Endothelial cell of umbilical vein (primary cell): ENCODE measurements around the gene CWC25. TPM values are rescaled to one million over a fixed set of nuclear protein-coding genes. Genes with fewer than 3 reads are reported as not detected.

Experiments used
- BruUV-seq: library from RNA; stranded (reverse); fragments of 400-500 nt; replicated peaks from 2 replicates; lab custom pipeline; 2021; lab: Mats Ljungman, UMichigan
- CTCF ChIA-PET: fragments of 300-600, 350-600 bp; sonication (Branson Sonifier 250); formaldehyde crosslinking; loops from one replicate; lab custom pipeline; 2021; ENCODE audit warnings: antibody characterized with exemption, inconsistent platforms; lab: Charles Lee
- POLR2A ChIA-PET: fragments of 300-600, 350-600 bp; sonication (Branson Sonifier 250); formaldehyde crosslinking; loops from one replicate; lab custom pipeline; 2021; ENCODE audit warnings: antibody characterized with exemption, inconsistent platforms; lab: Charles Lee
- DNase-seq: peaks from one replicate; pipeline ENCODE4 v3.0.0-alpha.2; 2011; ENCODE audit warnings: low read depth, low spot score
- FAIRE-seq: peaks from 2 replicates; lab custom pipeline; 2011; peaks lifted over from hg19 to GRCh38; lab: Jason Lieb, UNC
- H2AFZ ChIP-seq: 2 replicates; pipeline ENCODE4 v1.6.0; 2012; ENCODE audit warnings: low read depth, low read length, control low read depth, inconsistent platforms
- H3K27ac ChIP-seq: 2 replicates; pipeline ENCODE4 v1.5.1; 2011; ENCODE audit warnings: low read depth, mild to moderate bottlenecking, control low read depth, low read length, moderate library complexity; ENCODE audit not compliant: insufficient read depth
- H3K27me3 ChIP-seq, 2 experiments: 2 replicates each; pipeline versions ENCODE4 v1.6.0 to v1.6.1; 2011; ENCODE audit warnings: low read length in 2 of 2, mixed read lengths in 1 of 2; ENCODE audit not compliant: control insufficient read depth in 2 of 2, insufficient read depth in 2 of 2
- H3K36me3 ChIP-seq, 2 experiments: 2 replicates in 1 of 2; 3 replicates in 1 of 2; pipeline ENCODE4 v1.5.1; 2011; ENCODE audit warnings: low read length in 2 of 2, mild to moderate bottlenecking in 1 of 2, moderate library complexity in 1 of 2; ENCODE audit not compliant: control insufficient read depth in 2 of 2, insufficient read depth in 2 of 2; ENCODE audit errors: extremely low read depth in 1 of 2
- H3K4me1 ChIP-seq: 3 replicates; pipeline ENCODE4 v1.5.1; 2011; ENCODE audit warnings: mild to moderate bottlenecking, low read length; ENCODE audit not compliant: control insufficient read depth, insufficient read depth; ENCODE audit errors: extremely low read depth
- H3K4me2 ChIP-seq: 2 replicates; pipeline ENCODE4 v1.6.1; 2011; ENCODE audit warnings: low read length, control low read depth, mixed read lengths; ENCODE audit not compliant: insufficient read depth
- H3K4me3 ChIP-seq, 3 experiments: fragments of 200-600 bp in 1 of 3; sonication (generic), shearing (Covaris generic) in 1 of 3; replicated peaks in 1 of 3; 2 replicates each; pipeline ENCODE4 v1.5.1; 2011 to 2016; ENCODE audit warnings: control low read depth in 3 of 3, low read length in 3 of 3, mild to moderate bottlenecking in 2 of 3, inconsistent platforms in 1 of 3, low read depth in 1 of 3, moderate library complexity in 1 of 3; ENCODE audit not compliant: insufficient read depth in 1 of 3
- H3K79me2 ChIP-seq: 2 replicates; pipeline ENCODE4 v1.6.0; 2012; ENCODE audit warnings: low read length, inconsistent platforms; ENCODE audit not compliant: control insufficient read depth, insufficient read depth
- H3K9ac ChIP-seq: replicated peaks from 2 replicates; pipeline ENCODE3; 2011; ENCODE audit warnings: low read length, control low read depth; ENCODE audit not compliant: insufficient read depth; ENCODE audit errors: extremely low read depth
- H3K9me1 ChIP-seq: replicated peaks from 3 replicates; pipeline ENCODE4 v1.6.0; 2011; ENCODE audit warnings: mild to moderate bottlenecking, low read length; ENCODE audit not compliant: control insufficient read depth, insufficient read depth; ENCODE audit errors: extremely low read depth
- H3K9me3 ChIP-seq: replicated peaks from 2 replicates; pipeline ENCODE4 v1.5.1; 2012; ENCODE audit warnings: low read length, inconsistent platforms; ENCODE audit not compliant: control insufficient read depth, insufficient read depth
- H4K20me1 ChIP-seq: replicated peaks from 2 replicates; pipeline ENCODE3; 2011; ENCODE audit warnings: mild to moderate bottlenecking, low read length; ENCODE audit not compliant: control insufficient read depth, insufficient read depth; ENCODE audit errors: extremely low read depth
- EZH2 ChIP-seq: IDR thresholded peaks from 2 replicates; pipeline ENCODE4 v1.6.1; 2012; ENCODE audit warnings: borderline replicate concordance, low read depth, mild to moderate bottlenecking, moderate library complexity, low read length, inconsistent platforms; ENCODE audit not compliant: severe bottlenecking
- FOS ChIP-seq: IDR thresholded peaks from 2 replicates; pipeline ENCODE4 v1.6.1; 2011; ENCODE audit warnings: mild to moderate bottlenecking, low read length, moderate library complexity, borderline replicate concordance; ENCODE audit not compliant: insufficient read depth
- GATA2 ChIP-seq: IDR thresholded peaks from 2 replicates; pipeline ENCODE4 v1.7.0; 2011; ENCODE audit warnings: low read depth, mild to moderate bottlenecking, moderate library complexity, mixed read lengths, low read length; ENCODE audit not compliant: insufficient read length, insufficient read depth
- JUN ChIP-seq: IDR thresholded peaks from 2 replicates; pipeline ENCODE4 v1.6.1; 2011; ENCODE audit warnings: borderline replicate concordance, low read depth; ENCODE audit not compliant: insufficient read length, insufficient read depth
- MYC ChIP-seq: IDR thresholded peaks from one replicate; pipeline ENCODE4 v1.6.1; 2011; ENCODE audit warnings: mild to moderate bottlenecking, low read depth, low read length
- POLR2A ChIP-seq: IDR thresholded peaks from 2 replicates; pipeline ENCODE4 v1.6.1; 2012; ENCODE audit warnings: low read depth, mild to moderate bottlenecking, control low read depth, low read length
- POLR2AphosphoS5 ChIP-seq: IDR thresholded peaks from 2 replicates; pipeline ENCODE4 v1.6.1; 2012; ENCODE audit warnings: low read depth, mild to moderate bottlenecking, control low read depth, low read length, moderate library complexity; ENCODE audit not compliant: insufficient read depth
- dilution Hi-C: fragments of 300-500 bp; cut with MboI; formaldehyde crosslinking; loops from one replicate; pipeline ENCODE4 v1.15.0; 2019; ENCODE audit warnings: low sequenced_read_pairs; ENCODE audit not compliant: extremely low pct_ligation_motif_present
- intact Hi-C: fragments of 100-400 bp; cut with micrococcal nuclease; formaldehyde crosslinking; loops from one replicate; pipeline ENCODE4 v1.10.0; 2022
- polyA plus RNA-seq, 4 experiments: library from polyadenylated mRNA; depleted of rRNA in 3 of 4; stranded (reverse) in 3 of 4; unstranded in 1 of 4; fragments of >200 nt; gene quantifications; 2 replicates each; pipeline versions ENCODE4 v1.2.1 to v1.2.3, GENCODE V29; 2011 to 2012; ENCODE audit warnings: missing spikeins in 1 of 4
- total RNA-seq: library from RNA; stranded (reverse); gene quantifications from 2 replicates; pipeline ENCODE4 v1.2.3, GENCODE V29; 2021
- TF ChIP-seq, protein P1 (sequence below), 2 donors: IDR thresholded peaks; 1 replicate in 1 of 2; 2 replicates in 1 of 2; pipeline ENCODE4 v1.5.1; 2011; ENCODE audit warnings: low read length in 2 of 2, mild to moderate bottlenecking in 2 of 2, moderate library complexity in 2 of 2, control low read depth in 1 of 2, inconsistent platforms in 1 of 2, low read depth in 1 of 2; ENCODE audit not compliant: insufficient read depth in 1 of 2; ENCODE audit errors: extremely low read depth in 1 of 2
- TF ChIP-seq, protein P2 (sequence below): IDR thresholded peaks from 2 replicates; pipeline ENCODE4 v1.6.1; 2011; ENCODE audit not compliant: insufficient read depth, insufficient read length

CWC25 gene
- total and polyA plus RNA-seq, 2 donors (not counting 3 experiments of a cell fraction or from before 2014, with no cell fraction given), result 13.8 to 20.0 TPM

DNA sequence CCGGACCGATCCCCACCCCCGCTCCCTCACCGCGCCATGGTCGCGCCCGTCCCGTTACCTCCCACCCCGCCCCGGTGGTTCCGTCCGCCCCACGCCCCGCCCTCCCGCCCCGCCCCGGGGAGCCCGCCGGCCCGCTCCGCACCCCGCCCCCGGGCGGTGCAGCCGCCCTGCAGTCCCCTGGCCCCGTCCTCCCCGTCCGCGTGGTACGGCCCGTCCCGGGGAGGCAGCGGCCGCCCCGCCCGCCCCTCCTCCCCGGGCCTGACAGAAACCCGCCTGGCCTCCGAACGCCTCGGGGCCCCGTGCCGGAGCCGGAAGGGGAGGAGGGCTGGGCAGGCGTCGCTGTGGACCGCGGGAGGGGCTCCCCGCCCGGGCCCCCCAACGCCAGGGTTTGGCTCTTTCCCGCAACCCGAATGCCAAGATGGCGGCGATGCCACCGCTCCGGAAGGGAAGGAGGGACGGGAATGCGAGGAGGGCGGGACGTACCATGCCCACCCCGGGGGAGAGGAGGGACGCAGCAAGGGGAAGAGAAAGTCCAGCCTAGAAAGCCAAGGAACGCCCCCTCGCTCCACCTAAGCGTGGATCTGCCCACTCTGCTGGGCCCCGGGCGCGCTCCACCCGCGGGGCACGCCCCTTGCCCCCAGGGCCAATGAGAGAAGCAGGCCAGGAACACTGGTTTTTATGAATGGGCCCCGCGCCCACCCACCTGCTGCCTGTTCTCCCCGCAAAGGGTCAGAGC lies 25.5 kb downstream of the CWC25 start, which contains the start of gene PIP4K2B:
Gene PIP4K2B, minus strand, starts transcription at position 56 of the 736 bp plus-strand sequence. CDS start 132 bp downstream, outside the sequence.
- no peaks in the 10 kb centered on the region for H3K9me1 ChIP-seq
- peaks cover 17% of the 10 kb centered on the region for H3K4me1 ChIP-seq
- POLR2A ChIA-PET, result no interaction called here
- DNase-seq (peak; percentile 96), FAIRE-seq (no peak)
- H3K4me3 ChIP-seq, result peak within 1 kb of the TSS; percentile 51 to 94 (median 70)
- H3K4me2 ChIP-seq, result peak within 1 kb of the TSS; percentile 92
- peak within 1 kb of the TSS; percentile 94 for H3K27ac ChIP-seq
- peak within 1 kb of the TSS; percentile 98 for H3K9ac ChIP-seq
- H2AFZ ChIP-seq, result peak within 1 kb of the TSS; percentile 59
- H3K79me2 ChIP-seq, result peaks cover 40% of the 10 kb centered on the region
- no peaks in the 10 kb centered on the region for H4K20me1 ChIP-seq
- H3K36me3 ChIP-seq, result peaks cover 11 to 12% of the 10 kb centered on the region in 2 experiments
- intact Hi-C loops (loop anchor here (1.0 to 5.0 kb wide), 4 partner anchors 9 to 69 kb away; partner anchors contain the start of gene RPL23), dilution Hi-C loops (no loop called here)
- TF ChIP-seq, protein P1, sequence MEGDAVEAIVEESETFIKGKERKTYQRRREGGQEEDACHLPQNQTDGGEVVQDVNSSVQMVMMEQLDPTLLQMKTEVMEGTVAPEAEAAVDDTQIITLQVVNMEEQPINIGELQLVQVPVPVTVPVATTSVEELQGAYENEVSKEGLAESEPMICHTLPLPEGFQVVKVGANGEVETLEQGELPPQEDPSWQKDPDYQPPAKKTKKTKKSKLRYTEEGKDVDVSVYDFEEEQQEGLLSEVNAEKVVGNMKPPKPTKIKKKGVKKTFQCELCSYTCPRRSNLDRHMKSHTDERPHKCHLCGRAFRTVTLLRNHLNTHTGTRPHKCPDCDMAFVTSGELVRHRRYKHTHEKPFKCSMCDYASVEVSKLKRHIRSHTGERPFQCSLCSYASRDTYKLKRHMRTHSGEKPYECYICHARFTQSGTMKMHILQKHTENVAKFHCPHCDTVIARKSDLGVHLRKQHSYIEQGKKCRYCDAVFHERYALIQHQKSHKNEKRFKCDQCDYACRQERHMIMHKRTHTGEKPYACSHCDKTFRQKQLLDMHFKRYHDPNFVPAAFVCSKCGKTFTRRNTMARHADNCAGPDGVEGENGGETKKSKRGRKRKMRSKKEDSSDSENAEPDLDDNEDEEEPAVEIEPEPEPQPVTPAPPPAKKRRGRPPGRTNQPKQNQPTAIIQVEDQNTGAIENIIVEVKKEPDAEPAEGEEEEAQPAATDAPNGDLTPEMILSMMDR (IDR thresholded peaks at IDR 0.05; ENCODE audit: extremely low read depth in 1 of 2, insufficient read depth in 1 of 2, low read depth in 1 of 2, low read length in 2 of 2), result no peak
- TF ChIP-seq POLR2A (peak; percentile 50), FOS (no peak), EZH2 (no peak), POLR2AphosphoS5 (peak; percentile 51), MYC (no peak), GATA2 (no peak), JUN (no peak)
- TF ChIP-seq, protein P2, sequence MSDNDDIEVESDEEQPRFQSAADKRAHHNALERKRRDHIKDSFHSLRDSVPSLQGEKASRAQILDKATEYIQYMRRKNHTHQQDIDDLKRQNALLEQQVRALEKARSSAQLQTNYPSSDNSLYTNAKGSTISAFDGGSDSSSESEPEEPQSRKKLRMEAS, result no peak
- no peaks in the 10 kb centered on the region for H3K27me3 ChIP-seq
- CTCF ChIA-PET, result interaction anchor here (1.0 kb wide), 1 partner anchor 353 kb away, joined by 3 read pairs; no protein-coding TSS in a partner anchor
- BruUV-seq, result TSS peak; percentile 79
- H3K9me3 ChIP-seq, result no peaks in the 10 kb centered on the region
